Activated CD4-positive, CD25-positive, alpha-beta regulatory T cell treated with anti-CD3 and anti-CD28 coated beads, Interleukin-2, amount 50 U/mL, for 16 hours (primary cell): ENCODE measurements around the gene MDN1.

Experiments used
- DNase-seq: peaks from one replicate; pipeline ENCODE4 v3.0.0-alpha.2; 2020; ENCODE audit warnings: low read depth, low spot score

Gene MDN1

DNA sequence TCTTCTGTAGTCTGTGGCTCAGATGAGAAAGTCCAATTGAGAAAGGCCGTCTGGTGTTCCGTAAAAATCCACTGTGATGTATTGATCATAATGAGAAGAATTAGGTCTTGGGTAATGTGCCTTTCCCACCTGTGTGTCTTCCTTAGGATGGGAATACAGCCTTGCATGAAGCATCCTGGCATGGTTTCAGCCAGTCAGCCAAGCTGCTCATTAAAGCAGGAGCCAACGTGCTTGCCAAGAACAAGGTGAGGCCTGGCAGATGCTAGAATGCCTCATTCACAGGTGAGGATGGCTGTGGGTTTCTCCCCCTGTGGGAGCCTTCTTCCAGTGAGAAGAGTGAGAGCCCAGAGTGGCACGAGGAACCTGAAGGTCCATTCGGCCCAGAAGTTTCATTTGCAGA lies 213.7 kb downstream of the MDN1 start:
- DNase-seq, result no peak

DNA sequence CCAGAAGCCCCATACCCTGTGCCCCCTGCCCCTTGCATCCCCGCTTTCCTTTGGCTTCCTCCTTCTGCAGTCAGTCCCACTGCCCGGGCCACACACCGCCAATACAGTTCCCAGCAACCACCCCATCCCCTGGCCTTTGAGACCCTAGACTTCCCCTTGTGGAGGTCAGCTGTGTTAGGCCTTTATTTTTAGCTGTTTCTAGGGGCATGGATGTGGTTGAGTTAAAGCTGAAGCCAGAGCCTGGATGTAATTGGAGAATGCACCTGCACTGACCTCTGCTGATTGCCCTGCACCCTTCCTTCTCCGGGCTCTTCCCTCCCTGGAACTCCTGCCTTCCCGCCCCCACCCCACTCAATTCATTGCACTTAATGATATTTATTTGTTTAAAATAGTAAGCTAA lies 214.9 kb downstream of the MDN1 start:
- DNase-seq, result no peak

DNA sequence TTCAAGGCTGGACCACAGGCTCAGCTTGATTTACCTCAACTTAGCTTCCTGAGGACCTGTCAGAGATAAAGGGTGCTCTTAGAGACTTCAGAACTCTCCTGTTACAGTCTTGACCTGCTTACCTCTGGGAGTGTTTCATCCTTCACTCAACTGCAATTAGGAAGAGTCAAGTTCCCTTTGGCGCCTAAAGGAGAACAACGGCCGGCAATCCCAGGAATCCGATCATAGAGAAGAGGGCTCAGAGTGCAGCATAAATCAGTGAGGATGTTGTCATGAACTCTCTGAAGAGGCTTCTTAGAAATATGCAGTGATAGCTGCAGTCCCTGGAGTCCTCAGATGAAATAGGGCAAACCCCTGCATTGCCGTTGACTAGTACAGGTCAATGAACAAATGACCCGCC lies 217.4 kb downstream of the MDN1 start:
- DNase-seq, result no peak

DNA sequence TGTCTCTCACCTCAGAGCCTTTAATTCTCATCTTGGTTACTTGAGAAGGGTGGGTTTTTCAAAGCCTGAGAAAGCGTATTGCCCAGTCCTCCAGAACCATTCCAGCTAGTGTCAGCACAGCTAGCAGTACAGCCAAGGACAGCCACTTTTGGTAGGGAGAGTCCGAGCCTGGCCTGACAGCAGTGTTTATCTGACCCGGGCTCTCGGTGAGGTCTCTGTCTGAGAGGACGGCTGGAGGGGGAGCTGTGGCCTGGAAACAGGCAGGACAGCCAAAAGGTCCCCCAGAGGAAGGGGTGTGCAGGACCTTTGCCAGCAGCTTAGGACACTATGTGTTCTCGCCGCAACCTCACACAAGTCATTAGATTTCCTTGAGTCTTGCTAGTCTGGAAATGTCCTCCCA lies 219.9 kb downstream of the MDN1 start:
- DNase-seq, result no peak

DNA sequence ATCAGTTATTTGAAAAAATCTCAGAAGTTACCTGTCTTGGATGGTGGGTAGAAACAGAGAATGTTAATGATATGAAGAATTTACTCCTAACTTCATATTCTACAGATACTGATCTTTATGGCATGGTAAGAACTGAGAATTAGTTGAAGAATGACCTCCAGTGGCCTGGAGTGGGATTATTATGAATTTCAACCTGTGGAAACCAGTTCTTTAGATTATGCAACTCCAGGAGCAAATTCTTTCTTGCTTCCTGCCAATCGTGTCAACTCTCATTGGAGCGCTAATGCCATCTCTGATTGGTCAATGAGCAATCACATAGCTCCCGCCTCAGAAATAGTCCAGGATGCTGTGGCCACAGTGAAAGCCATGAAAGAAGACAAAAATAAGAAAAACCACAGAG lies 221.6 kb downstream of the MDN1 start:
- DNase-seq, result no peak

DNA sequence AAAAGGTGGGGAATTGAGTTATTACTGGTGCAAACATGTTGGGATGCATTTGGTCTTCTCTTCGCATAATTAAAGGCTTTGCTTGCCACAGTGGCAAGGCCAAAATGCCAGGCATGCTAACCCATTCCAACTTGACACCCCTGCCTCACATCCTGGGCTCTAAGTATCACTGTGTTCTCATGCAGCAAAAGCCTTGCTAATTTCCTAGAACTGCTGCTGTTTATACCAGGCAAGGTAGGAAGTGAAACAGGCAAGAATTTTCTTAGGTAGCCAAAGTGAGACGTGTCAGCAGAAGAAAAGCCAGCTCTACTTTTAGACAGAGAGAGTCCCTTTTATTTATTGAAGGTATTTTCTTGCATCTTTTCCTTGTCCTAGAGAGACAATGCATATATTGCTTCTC lies 222.2 kb downstream of the MDN1 start:
- no peak for DNase-seq

DNA sequence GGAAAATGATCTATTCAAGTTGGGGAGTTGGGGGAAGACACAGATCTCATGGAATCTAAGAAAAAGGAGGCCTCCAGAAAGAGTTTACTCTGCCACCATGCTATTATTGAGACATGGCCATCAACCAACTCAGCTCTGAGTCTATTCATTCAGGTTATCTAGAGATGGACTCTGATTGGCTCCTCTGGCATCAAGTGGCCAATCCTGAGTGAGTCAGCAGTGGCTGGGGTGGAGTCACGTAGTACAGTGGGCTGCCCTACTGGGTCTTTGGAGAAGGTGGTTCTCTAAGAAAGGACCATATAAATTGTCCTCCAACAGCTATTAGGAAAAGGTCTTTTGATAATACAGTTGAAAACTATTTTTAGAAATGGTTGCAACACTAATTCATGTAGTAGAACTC lies 223.1 kb downstream of the MDN1 start:
- DNase-seq, result no peak

DNA sequence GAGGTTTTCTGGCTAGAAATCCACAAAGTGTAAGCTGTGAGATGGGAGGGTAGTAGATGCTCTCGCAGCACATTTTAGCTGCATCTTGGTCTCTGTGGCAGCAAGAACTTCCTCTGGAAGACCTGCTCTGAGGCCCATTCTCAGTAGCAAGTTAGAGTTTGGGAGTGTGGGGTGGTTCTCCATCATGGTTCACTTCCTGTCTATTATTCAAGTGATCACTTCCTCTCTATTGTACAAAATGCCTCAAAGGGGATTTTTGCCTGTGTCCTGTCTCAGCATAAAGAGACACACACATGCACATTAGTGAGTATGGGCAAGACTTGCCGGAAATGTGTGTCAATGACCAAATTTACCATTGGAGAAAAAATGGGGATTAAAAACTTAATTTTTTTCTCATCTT lies 223.5 kb downstream of the MDN1 start:
- no peak for DNase-seq
